Colonic mucosa (tissue), 4 donors: ENCODE measurements around the gene PTPN18. TPM values are rescaled to one million over a fixed set of nuclear protein-coding genes. Genes with fewer than 3 reads are reported as not detected.

Experiments
- DNase-seq: peaks from one replicate; pipeline ENCODE4 v3.0.0-alpha.2; 2020
- H3K27ac ChIP-seq: fragments of 200-600 bp; one replicate; pipeline ENCODE4 v1.8.0; 2021
- H3K27me3 ChIP-seq: fragments of 200-600 bp; one replicate; pipeline ENCODE4 v1.8.0; 2021
- H3K36me3 ChIP-seq: fragments of 200-600 bp; one replicate; pipeline ENCODE4 v1.8.0; 2021
- H3K4me1 ChIP-seq: fragments of 200-600 bp; one replicate; pipeline ENCODE4 v1.8.0; 2021; ENCODE audit warnings: mild to moderate bottlenecking
- H3K4me3 ChIP-seq: fragments of 200-600 bp; one replicate; pipeline ENCODE4 v1.8.0; 2021
- H3K9ac ChIP-seq, 2 donors: one replicate each; pipeline ENCODE4 v1.7.0; 2013; ENCODE audit warnings: control low read depth in 2 of 2, low read depth in 2 of 2, low read length in 2 of 2
- H3K9me3 ChIP-seq: fragments of 200-600 bp; one replicate; pipeline ENCODE4 v1.8.0; 2021
- CTCF ChIP-seq: fragments of 200-600 bp; IDR thresholded peaks from one replicate; pipeline ENCODE4 v1.8.0; 2022; ENCODE audit warnings: antibody characterized with exemption, mild to moderate bottlenecking
- intact Hi-C: fragments of 100-400 bp; cut with DNase I; formaldehyde crosslinking; loops from one replicate; pipeline ENCODE4 v1.14.1; 2022
- total RNA-seq, 2 donors: library from RNA; stranded (reverse); fragmentation: NEBNext Ultra II Directional in 1 of 2; extraction: Animal tissue kit (Norgen Biotek cat#: 25700) in 1 of 2; gene quantifications; one replicate each; pipeline ENCODE4 v1.2.1, GENCODE V29; 2021
- donor health status: healthy.
- donor health status: DM: no; HTN: no; CAD: no.
- donor health status: DM: no; HTN: no; CAD: no.

The PTPN18 gene
- total RNA-seq, 2 donors from 2014 or later = 85.0 to 160 TPM

- Histone ChIP-seq H3K9ac (no peak overlapping the region), H3K27me3 (no peaks in the 10 kb centered on the region), H3K27ac (no peak overlapping the region), H3K9me3 (no peaks in the 10 kb centered on the region), H3K36me3 (no peaks in the 10 kb centered on the region), H3K4me3 (no peak overlapping the region), H3K4me1 (no peaks in the 10 kb centered on the region)
- DNase-seq = no peak
- intact Hi-C loops = no loop called here
- no peak for TF ChIP-seq CTCF
Measured at GRCh38 chr2:130385709-130386108, 29.9 kb downstream of the PTPN18 start.

GRCh38 chr2:130387071-130387400 is 31.2 kb downstream of the PTPN18 start:
- TF ChIP-seq CTCF = no peak
- no peaks in the 10 kb centered on the region for H3K4me1 ChIP-seq
- H3K9me3 ChIP-seq = no peaks in the 10 kb centered on the region
- intact Hi-C loops = no loop called here
- no peak overlapping the region for H3K27ac ChIP-seq
- no peak overlapping the region for H3K9ac ChIP-seq
- H3K36me3 ChIP-seq = no peaks in the 10 kb centered on the region
- no peak overlapping the region for H3K4me3 ChIP-seq
- H3K27me3 ChIP-seq = no peaks in the 10 kb centered on the region
- DNase-seq = no peak

GRCh38 chr2:130387804-130388203 is 31.9 kb downstream of the PTPN18 start:
- Histone ChIP-seq H3K4me3 (no peak overlapping the region), H3K9ac (no peak overlapping the region), H3K9me3 (no peaks in the 10 kb centered on the region), H3K27me3 (no peaks in the 10 kb centered on the region), H3K36me3 (no peaks in the 10 kb centered on the region), H3K4me1 (no peaks in the 10 kb centered on the region), H3K27ac (no peak overlapping the region)
- intact Hi-C loops = no loop called here
- DNase-seq = no peak
- no peak for TF ChIP-seq CTCF

GRCh38 chr2:130388221-130388907 is 32.5 kb downstream of the PTPN18 start:
- no peaks in the 10 kb centered on the region for H3K4me1 ChIP-seq
- TF ChIP-seq CTCF = no peak
- H3K9ac ChIP-seq = no peak overlapping the region
- H3K9me3 ChIP-seq = no peaks in the 10 kb centered on the region
- intact Hi-C loops = no loop called here
- no peak overlapping the region for H3K4me3 ChIP-seq
- DNase-seq = no peak
- no peak overlapping the region for H3K27ac ChIP-seq
- H3K36me3 ChIP-seq = no peaks in the 10 kb centered on the region
- H3K27me3 ChIP-seq = no peaks in the 10 kb centered on the region

- Histone ChIP-seq H3K4me3 (no peak overlapping the region), H3K27me3 (no peaks in the 10 kb centered on the region), H3K9ac (no peak overlapping the region), H3K4me1 (no peaks in the 10 kb centered on the region), H3K27ac (no peak overlapping the region), H3K9me3 (no peaks in the 10 kb centered on the region), H3K36me3 (no peaks in the 10 kb centered on the region)
- no peak for TF ChIP-seq CTCF
- intact Hi-C loops = no loop called here
- no peak for DNase-seq
Measured at GRCh38 chr2:130389358-130389757, 33.5 kb downstream of the PTPN18 start.
